Activated CD8-positive, alpha-beta T cell treated with anti-CD3 and anti-CD28 coated beads for 36 hours (primary cell): Measurements from ENCODE around the gene SLC5A1. TPM values are rescaled to one million over a fixed set of nuclear protein-coding genes. Genes with fewer than 3 reads are reported as not detected.

Source experiments
- ATAC-seq: fragments of 200-7000 bp; cut with Tn5 transposase; one replicate; pipeline ENCODE4 v1.10.0; 2021; ENCODE audit warnings: mild to moderate bottlenecking, moderate library complexity
- CTCF ChIA-PET: fragments of 350-600 bp; sonication (Branson Sonifier 250); formaldehyde crosslinking; loops from one replicate; lab custom pipeline; 2021; ENCODE audit warnings: antibody characterized with exemption; lab: Charles Lee
- POLR2A ChIA-PET: fragments of 350-600 bp; sonication (Branson Sonifier 250); formaldehyde crosslinking; loops from one replicate; lab custom pipeline; 2021; ENCODE audit warnings: antibody characterized with exemption; lab: Charles Lee
- DNase-seq: peaks from one replicate; pipeline ENCODE4 v3.0.0-alpha.2; 2020
- H3K27ac Mint-ChIP-seq: one replicate; pipeline ENCODE4 v1.8.0; 2021; ENCODE audit warnings: mild to moderate bottlenecking, mixed read lengths
- H3K27me3 Mint-ChIP-seq: one replicate; pipeline ENCODE4 v1.8.0; 2021; ENCODE audit warnings: mixed read lengths
- H3K36me3 Mint-ChIP-seq: one replicate; pipeline ENCODE4 v1.8.0; 2021; ENCODE audit warnings: low read depth, mixed read lengths
- H3K4me1 Mint-ChIP-seq: one replicate; pipeline ENCODE4 v1.8.0; 2021; ENCODE audit warnings: low read depth, mixed read lengths
- H3K4me3 Mint-ChIP-seq: one replicate; pipeline ENCODE4 v1.8.0; 2021; ENCODE audit warnings: mild to moderate bottlenecking, moderate library complexity, mixed read lengths
- H3K9me3 Mint-ChIP-seq: one replicate; pipeline ENCODE4 v1.8.0; 2021; ENCODE audit warnings: mixed read lengths
- intact Hi-C: fragments of 100-400 bp; cut with micrococcal nuclease; formaldehyde crosslinking; loops from one replicate; pipeline ENCODE4 v1.10.0; 2022
- total RNA-seq, 2 experiments: library from RNA; stranded (reverse); gene quantifications; one replicate each; pipeline ENCODE4 v1.2.3, GENCODE V29; 2021
- TF ChIP-seq, protein P1 (sequence below): fragments of 200-600 bp; IDR thresholded peaks from one replicate; pipeline ENCODE4 v1.8.0; 2022; ENCODE audit warnings: antibody characterized with exemption, mild to moderate bottlenecking

SLC5A1 gene
- total RNA-seq, 2 experiments from 2014 or later: not detected

DNA sequence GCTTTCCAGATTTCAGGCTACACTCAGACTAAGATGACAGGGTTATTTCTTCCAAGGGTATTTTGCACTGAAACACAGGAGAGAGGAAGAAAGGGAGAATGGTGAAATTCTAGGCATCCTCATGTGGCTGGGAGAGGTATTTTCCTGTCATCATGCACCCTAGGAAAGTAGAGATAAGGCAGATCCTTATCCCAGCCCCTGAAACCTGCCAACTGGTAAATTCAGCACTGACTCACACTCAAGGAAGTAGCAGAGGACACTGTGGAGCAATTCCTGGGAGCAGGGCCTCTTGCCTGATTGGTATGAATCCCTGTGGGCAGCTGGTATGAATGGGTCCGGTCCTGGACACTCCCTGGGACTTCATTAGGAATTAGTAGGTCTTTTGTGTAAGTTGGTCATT, 37.6 kb upstream of the SLC5A1 start:
- POLR2A ChIA-PET: interaction anchor here (0.6 kb wide), 1 partner anchor 61 kb away, joined by 3 read pairs; no protein-coding TSS in a partner anchor
- intact Hi-C loops: no loop called here
- DNase-seq (no peak), ATAC-seq (no peak)
- no peaks in the 10 kb centered on the region for H3K36me3 Mint-ChIP-seq
- CTCF ChIA-PET: no interaction called here
- no peaks in the 10 kb centered on the region for H3K27me3 Mint-ChIP-seq
- H3K9me3 Mint-ChIP-seq: peaks cover under 1% of the 10 kb centered on the region
- no peak overlapping the region for H3K4me3 Mint-ChIP-seq
- TF ChIP-seq, protein P1, sequence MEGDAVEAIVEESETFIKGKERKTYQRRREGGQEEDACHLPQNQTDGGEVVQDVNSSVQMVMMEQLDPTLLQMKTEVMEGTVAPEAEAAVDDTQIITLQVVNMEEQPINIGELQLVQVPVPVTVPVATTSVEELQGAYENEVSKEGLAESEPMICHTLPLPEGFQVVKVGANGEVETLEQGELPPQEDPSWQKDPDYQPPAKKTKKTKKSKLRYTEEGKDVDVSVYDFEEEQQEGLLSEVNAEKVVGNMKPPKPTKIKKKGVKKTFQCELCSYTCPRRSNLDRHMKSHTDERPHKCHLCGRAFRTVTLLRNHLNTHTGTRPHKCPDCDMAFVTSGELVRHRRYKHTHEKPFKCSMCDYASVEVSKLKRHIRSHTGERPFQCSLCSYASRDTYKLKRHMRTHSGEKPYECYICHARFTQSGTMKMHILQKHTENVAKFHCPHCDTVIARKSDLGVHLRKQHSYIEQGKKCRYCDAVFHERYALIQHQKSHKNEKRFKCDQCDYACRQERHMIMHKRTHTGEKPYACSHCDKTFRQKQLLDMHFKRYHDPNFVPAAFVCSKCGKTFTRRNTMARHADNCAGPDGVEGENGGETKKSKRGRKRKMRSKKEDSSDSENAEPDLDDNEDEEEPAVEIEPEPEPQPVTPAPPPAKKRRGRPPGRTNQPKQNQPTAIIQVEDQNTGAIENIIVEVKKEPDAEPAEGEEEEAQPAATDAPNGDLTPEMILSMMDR: no peak
- H3K4me1 Mint-ChIP-seq: no peaks in the 10 kb centered on the region
- H3K27ac Mint-ChIP-seq: no peak overlapping the region

DNA sequence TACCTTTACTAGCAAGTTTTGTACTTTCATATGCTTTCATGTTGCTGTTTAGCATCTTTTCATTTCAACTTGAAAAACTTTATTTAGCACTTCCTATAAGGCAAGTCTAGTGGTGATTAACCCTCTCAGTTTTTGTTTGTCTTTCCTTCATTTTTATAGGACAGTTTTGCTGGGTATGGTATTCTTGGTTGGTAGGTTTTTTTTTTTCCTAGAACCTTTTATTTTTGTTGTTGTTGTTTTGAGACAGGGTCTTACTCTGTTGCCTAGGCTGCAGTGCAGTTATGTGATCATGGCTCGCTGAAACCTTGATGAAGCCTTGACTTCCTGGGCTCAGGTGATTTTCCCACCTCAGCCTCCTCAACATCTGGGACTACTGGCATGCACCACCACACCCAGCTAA, 29.9 kb upstream of the SLC5A1 start:
- ChIA-PET POLR2A (no interaction called here), CTCF (no interaction called here)
- no peaks in the 10 kb centered on the region for H3K36me3 Mint-ChIP-seq
- no peaks in the 10 kb centered on the region for H3K4me1 Mint-ChIP-seq
- H3K27me3 Mint-ChIP-seq: peaks cover 5% of the 10 kb centered on the region
- no peak overlapping the region for H3K4me3 Mint-ChIP-seq
- no peak overlapping the region for H3K27ac Mint-ChIP-seq
- TF ChIP-seq, protein P1: no peak
- no peak for DNase-seq
- no peak for ATAC-seq
- intact Hi-C loops: no loop called here
- peaks cover 25% of the 10 kb centered on the region for H3K9me3 Mint-ChIP-seq

DNA sequence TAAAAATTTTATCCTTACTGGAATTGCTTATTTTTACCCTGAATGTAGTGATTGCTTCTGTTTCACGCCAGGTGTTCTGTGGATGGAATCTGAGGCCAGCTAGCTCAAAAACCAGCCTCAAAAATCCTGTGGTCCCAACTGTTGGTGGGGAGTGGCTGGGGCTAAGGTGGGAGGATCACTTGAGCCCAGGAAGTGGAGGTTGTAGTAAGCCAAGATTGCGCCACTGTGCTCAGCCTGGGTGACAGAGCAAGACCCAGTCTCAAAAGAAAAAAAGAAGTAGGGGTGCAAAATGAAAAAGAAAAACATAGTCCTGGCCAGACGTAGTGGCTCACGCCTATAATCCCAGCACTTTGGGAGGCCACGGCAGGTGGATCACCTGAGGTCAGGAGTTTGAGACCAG, 27.0 kb upstream of the SLC5A1 start:
- H3K27me3 Mint-ChIP-seq: peaks cover 17% of the 10 kb centered on the region
- ATAC-seq (no peak), DNase-seq (no peak)
- peaks cover 6% of the 10 kb centered on the region for H3K4me1 Mint-ChIP-seq
- CTCF ChIA-PET: interaction anchor here (0.6 kb wide), 1 partner anchor 498 kb away, joined by 3 read pairs; no protein-coding TSS in a partner anchor
- POLR2A ChIA-PET: no interaction called here
- no peaks in the 10 kb centered on the region for H3K36me3 Mint-ChIP-seq
- TF ChIP-seq, protein P1: no peak
- peaks cover 20% of the 10 kb centered on the region for H3K9me3 Mint-ChIP-seq
- intact Hi-C loops: no loop called here
- H3K27ac Mint-ChIP-seq: no peak overlapping the region
- no peak overlapping the region for H3K4me3 Mint-ChIP-seq

DNA sequence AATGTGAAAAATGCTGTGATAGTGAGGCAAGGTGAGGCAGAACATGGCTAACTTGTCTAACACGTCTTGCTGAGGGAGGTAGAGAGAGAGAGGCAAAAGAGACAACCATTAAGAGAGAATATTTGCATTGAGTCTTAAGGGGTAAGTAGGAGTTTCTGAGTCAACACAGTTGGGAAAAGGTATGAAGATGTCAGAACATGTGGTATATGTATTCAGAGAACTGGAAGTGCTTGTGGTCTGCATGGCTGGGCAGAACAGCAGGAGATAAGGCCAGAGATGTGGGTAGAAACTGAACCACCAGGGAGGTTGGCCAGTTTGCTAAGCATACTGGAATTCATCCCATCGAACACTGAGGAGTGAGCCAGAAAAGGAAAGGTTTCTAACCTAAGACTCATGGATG, 25.0 kb upstream of the SLC5A1 start:
- no peak overlapping the region for H3K4me3 Mint-ChIP-seq
- no peak overlapping the region for H3K27ac Mint-ChIP-seq
- intact Hi-C loops: no loop called here
- H3K36me3 Mint-ChIP-seq: no peaks in the 10 kb centered on the region
- ATAC-seq: no peak
- peaks cover 6% of the 10 kb centered on the region for H3K4me1 Mint-ChIP-seq
- TF ChIP-seq, protein P1: no peak
- peaks cover 19% of the 10 kb centered on the region for H3K27me3 Mint-ChIP-seq
- no peak for DNase-seq
- ChIA-PET CTCF (no interaction called here), POLR2A (no interaction called here)
- H3K9me3 Mint-ChIP-seq: peaks cover 9% of the 10 kb centered on the region

DNA sequence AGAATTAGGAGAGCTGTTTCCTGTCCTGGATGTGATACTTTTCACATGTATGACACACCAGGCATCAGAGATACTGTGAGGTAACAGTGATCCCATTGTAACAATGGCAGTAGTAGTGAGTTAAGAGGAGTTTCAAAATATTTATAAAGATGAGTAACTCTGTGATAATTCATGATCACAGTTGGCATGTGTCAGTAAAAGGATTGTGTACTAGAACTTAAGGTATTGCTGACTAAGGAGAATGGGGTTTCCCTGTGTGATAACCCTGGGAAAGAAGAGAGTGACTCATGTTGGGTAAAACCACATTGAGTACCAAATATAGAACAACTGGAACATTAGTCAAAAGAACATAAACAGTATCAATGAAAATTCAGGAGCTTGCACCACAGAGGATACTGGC, 22.9 kb upstream of the SLC5A1 start:
- ChIA-PET CTCF (no interaction called here), POLR2A (interaction anchor here (1.3 kb wide), 1 partner anchor 22 kb away, joined by 3 read pairs; no protein-coding TSS in a partner anchor)
- DNase-seq (no peak), ATAC-seq (no peak)
- TF ChIP-seq, protein P1: no peak
- H3K27ac Mint-ChIP-seq: no peak overlapping the region
- H3K36me3 Mint-ChIP-seq: no peaks in the 10 kb centered on the region
- H3K4me1 Mint-ChIP-seq: peaks cover 6% of the 10 kb centered on the region
- no peak overlapping the region for H3K4me3 Mint-ChIP-seq
- H3K9me3 Mint-ChIP-seq: no peaks in the 10 kb centered on the region
- peaks cover 19% of the 10 kb centered on the region for H3K27me3 Mint-ChIP-seq
- intact Hi-C loops: no loop called here
